CD4-positive, alpha-beta T cell treated with Interleukin-6 at 100 ng/mL for 8 hours (primary cell): ENCODE data around the gene PLAGL1.
"Not testable (repeated sequence)": the region's sequence is repeated elsewhere in the genome, so short reads cannot be mapped to it uniquely, and the experiment has no call there.

Source experiments
- DNase-seq: peaks from one replicate; pipeline ENCODE4 v3.0.0-alpha.2; 2020; ENCODE audit warnings: mixed read lengths, low spot score

PLAGL1 gene

GRCh38 chr6:143937668-143937970 is 70.4 kb downstream of the PLAGL1 start:
- no peak for DNase-seq

- no peak for DNase-seq
Observed at GRCh38 chr6:143936778-143937667, 71.0 kb downstream of the PLAGL1 start.

GRCh38 chr6:143936347-143936746 is 71.7 kb downstream of the PLAGL1 start:
- DNase-seq = no peak

GRCh38 chr6:143934867-143935266 is 73.2 kb downstream of the PLAGL1 start:
- DNase-seq = no peak

- no peak for DNase-seq
Observed at GRCh38 chr6:143934331-143934730, 73.7 kb downstream of the PLAGL1 start.

- no peak for DNase-seq
Observed at GRCh38 chr6:143929975-143930374, 78.1 kb downstream of the PLAGL1 start.

- no peak for DNase-seq
Observed at GRCh38 chr6:143928853-143929252, 79.2 kb downstream of the PLAGL1 start.

GRCh38 chr6:143917026-143917425 is 91.0 kb downstream of the PLAGL1 start:
- DNase-seq = not testable (repeated sequence)

- no peak for DNase-seq
Observed at GRCh38 chr6:143912671-143913070, 95.4 kb downstream of the PLAGL1 start.

GRCh38 chr6:143911028-143911427 is 97.0 kb downstream of the PLAGL1 start:
- no peak for DNase-seq

- no peak for DNase-seq
Observed at GRCh38 chr6:143902827-143903226, 105.2 kb downstream of the PLAGL1 start.

GRCh38 chr6:143901885-143902750 is 105.9 kb downstream of the PLAGL1 start:
- no peak for DNase-seq

- no peak for DNase-seq
Observed at GRCh38 chr6:143900358-143900757, 107.7 kb downstream of the PLAGL1 start.

- DNase-seq = no peak
Observed at GRCh38 chr6:143896126-143896860, 111.8 kb downstream of the PLAGL1 start.

GRCh38 chr6:143894655-143895054 is 113.4 kb downstream of the PLAGL1 start:
- DNase-seq = no peak
